Activated T-helper 1 cell treated with anti-CD3 and anti-CD28 coated beads, Interleukin-12 subunit alpha, Interleukin-12 subunit beta, Interleukin-2, Interleukin-4 antibody, amounts not matched to agents 30 ng/mL and 10 ng/mL and 1 ng/mL, durations not matched to agents 14 hours and 24 hours and 36 hours (primary cell): ENCODE measurements around the gene NHLRC2. TPM values are rescaled to one million over a fixed set of nuclear protein-coding genes. Genes with fewer than 3 reads are reported as not detected.

Source experiments
- DNase-seq: peaks from one replicate; pipeline ENCODE4 v3.0.0; 2021; ENCODE audit warnings: low spot score
- H3K27ac Mint-ChIP-seq: one replicate; pipeline ENCODE4 v1.8.0; 2021; ENCODE audit warnings: mild to moderate bottlenecking, mixed read lengths
- H3K27me3 Mint-ChIP-seq: one replicate; pipeline ENCODE4 v1.8.0; 2022; ENCODE audit warnings: mild to moderate bottlenecking, moderate library complexity, mixed read lengths; ENCODE audit not compliant: insufficient read depth
- H3K36me3 Mint-ChIP-seq: one replicate; pipeline ENCODE4 v1.8.0; 2021; ENCODE audit warnings: low read depth, mixed read lengths
- H3K4me1 Mint-ChIP-seq: one replicate; pipeline ENCODE4 v1.8.0; 2021; ENCODE audit warnings: low read depth, mixed read lengths
- H3K4me3 Mint-ChIP-seq: one replicate; pipeline ENCODE4 v1.8.0; 2021; ENCODE audit warnings: mild to moderate bottlenecking, moderate library complexity, mixed read lengths
- H3K9me3 Mint-ChIP-seq: one replicate; pipeline ENCODE4 v1.8.0; 2021; ENCODE audit warnings: mixed read lengths
- intact Hi-C: fragments of 100-400 bp; cut with micrococcal nuclease; formaldehyde crosslinking; loops from one replicate; pipeline ENCODE4 v1.15.1; 2024
- total RNA-seq: library from RNA; stranded (reverse); gene quantifications from 2 replicates; pipeline ENCODE4 v1.2.3, GENCODE V29; 2022

Gene NHLRC2
- total RNA-seq, 1 donor from 2014 or later, result 28.2 TPM

DNA sequence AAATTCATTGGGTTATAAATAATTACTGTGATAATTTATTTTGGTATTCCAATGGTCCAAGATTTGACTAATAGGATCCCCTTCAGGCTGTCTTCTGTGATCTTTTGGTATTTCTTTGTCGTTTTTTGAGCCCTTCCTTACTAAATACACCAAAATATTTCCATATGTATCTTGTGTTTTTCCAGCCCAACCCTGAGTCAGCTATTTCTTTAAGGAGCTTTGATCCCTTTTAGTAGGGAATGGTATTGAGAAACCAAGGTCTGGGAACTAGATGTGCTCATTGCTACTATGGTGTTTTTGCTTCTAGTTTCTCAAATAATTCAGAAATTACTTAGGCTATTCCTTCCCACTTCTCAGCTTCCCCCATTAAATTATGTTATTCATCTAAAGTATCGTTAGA lies 15.3 kb downstream of the NHLRC2 start:
- Mint-ChIP-seq H3K4me3 (no peak overlapping the region), H3K4me1 (peaks cover 4% of the 10 kb centered on the region), H3K27ac (no peak overlapping the region), H3K9me3 (peaks cover 9% of the 10 kb centered on the region), H3K27me3 (no peaks in the 10 kb centered on the region), H3K36me3 (peaks cover 14% of the 10 kb centered on the region)
- DNase-seq, result no peak
- intact Hi-C loops, result no loop called here

DNA sequence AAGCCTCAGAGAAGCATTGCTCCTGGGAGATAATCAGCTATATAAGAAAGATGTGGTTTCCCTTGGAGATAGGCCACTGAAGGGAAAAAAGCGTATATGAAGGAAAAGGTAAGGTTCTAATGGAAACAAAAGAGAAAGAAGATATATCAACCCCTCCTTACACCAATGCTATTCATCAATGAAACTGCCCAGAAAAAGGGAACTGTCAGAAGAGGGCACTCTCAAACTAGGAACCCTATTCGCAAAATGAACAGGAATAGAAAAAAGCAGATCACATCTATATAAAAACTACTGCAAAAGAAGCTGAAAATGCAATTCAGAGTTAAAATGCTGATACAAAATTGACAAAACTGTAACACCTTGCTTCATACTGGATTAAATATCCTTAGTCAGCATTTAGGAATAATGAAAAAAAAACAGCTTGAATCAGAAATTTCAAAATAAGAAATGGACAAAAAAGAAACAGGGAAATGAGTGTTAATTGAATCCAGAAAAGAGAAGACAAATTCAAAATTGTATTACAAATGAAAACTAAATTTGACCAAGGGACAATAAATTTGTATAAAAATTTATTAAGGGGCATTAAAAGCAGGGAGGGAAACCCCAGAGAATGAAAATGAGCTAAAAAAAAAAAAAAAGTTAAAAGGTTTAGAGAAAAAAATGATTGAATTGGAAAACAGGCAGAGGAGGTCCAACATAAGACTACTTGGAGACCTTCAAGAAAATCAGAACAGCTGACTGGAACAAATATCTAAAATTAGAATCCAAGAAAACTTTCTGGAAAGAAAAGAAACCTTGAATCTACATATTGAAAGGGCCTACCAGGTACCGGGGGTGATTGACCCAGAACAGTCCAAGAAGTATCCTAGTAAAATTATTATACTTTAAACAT lies 17.9 kb downstream of the NHLRC2 start:
- peaks cover 9% of the 10 kb centered on the region for H3K9me3 Mint-ChIP-seq
- DNase-seq, result no peak
- H3K27me3 Mint-ChIP-seq, result no peaks in the 10 kb centered on the region
- peaks cover 19% of the 10 kb centered on the region for H3K36me3 Mint-ChIP-seq
- no peak overlapping the region for H3K27ac Mint-ChIP-seq
- peaks cover 4% of the 10 kb centered on the region for H3K4me1 Mint-ChIP-seq
- H3K4me3 Mint-ChIP-seq, result no peak overlapping the region
- intact Hi-C loops, result no loop called here

DNA sequence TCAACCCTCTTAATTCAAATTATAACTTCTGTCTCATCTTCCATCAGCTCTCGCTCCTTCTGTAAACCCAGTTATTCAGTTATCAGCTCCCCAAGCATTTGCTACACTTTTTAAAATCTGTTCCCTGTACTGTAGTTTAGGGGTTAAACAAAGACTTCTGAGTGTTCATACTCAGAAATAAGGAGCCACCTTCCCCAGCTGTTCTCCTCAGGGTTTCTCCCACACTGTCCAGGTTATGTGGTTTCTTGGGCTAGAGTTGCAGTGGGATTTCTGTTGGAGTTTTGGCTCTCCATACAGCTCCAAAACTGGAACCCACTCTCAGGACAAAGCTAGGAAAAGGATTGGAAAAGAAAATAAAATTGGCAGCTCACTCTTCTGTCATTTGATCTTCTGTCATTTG lies 20.8 kb downstream of the NHLRC2 start:
- peaks cover 9% of the 10 kb centered on the region for H3K9me3 Mint-ChIP-seq
- H3K4me1 Mint-ChIP-seq, result no peaks in the 10 kb centered on the region
- H3K27me3 Mint-ChIP-seq, result no peaks in the 10 kb centered on the region
- intact Hi-C loops, result no loop called here
- H3K27ac Mint-ChIP-seq, result no peak overlapping the region
- H3K36me3 Mint-ChIP-seq, result peaks cover 24% of the 10 kb centered on the region
- H3K4me3 Mint-ChIP-seq, result no peak overlapping the region
- DNase-seq, result no peak

DNA sequence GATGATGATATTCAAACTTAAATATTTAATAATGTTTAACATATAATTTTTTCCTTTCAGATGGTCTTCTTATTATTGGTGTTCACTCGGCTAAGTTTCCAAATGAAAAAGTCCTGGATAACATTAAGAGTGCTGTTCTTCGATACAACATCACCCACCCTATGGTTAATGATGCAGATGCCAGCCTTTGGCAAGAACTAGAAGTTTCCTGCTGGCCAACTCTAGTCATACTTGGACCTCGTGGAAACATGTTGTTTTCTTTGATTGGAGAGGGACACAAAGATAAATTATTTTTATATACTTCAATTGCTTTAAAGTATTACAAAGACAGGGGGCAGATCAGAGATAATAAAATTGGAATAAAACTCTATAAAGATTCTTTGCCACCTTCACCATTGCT lies 22.0 kb downstream of the NHLRC2 start:
- no peak overlapping the region for H3K27ac Mint-ChIP-seq
- H3K27me3 Mint-ChIP-seq, result no peaks in the 10 kb centered on the region
- no peaks in the 10 kb centered on the region for H3K4me1 Mint-ChIP-seq
- intact Hi-C loops, result no loop called here
- H3K9me3 Mint-ChIP-seq, result peaks cover 9% of the 10 kb centered on the region
- DNase-seq, result no peak
- H3K4me3 Mint-ChIP-seq, result no peak overlapping the region
- peaks cover 22% of the 10 kb centered on the region for H3K36me3 Mint-ChIP-seq

DNA sequence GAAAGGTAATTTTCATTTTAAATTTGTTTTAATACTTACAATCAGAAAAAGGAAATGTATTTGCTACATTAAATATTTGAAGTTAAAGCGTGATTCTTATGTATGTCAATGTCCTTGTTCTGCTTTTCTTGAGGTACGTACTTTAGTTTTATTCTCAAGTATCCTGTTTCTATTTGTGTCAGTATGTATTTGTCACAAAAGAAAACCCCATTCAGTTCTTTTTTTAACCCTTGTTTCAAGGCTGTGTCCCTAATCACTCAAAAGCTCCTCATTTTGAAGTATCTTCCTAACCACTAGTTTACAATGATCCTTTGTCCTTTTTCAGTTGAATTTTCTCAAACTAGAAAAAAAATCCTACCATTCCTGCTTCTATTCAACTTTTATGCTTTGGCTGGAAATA lies 25.2 kb downstream of the NHLRC2 start:
- H3K36me3 Mint-ChIP-seq, result peaks cover 33% of the 10 kb centered on the region
- intact Hi-C loops, result no loop called here
- H3K9me3 Mint-ChIP-seq, result no peaks in the 10 kb centered on the region
- H3K27ac Mint-ChIP-seq, result no peak overlapping the region
- no peak for DNase-seq
- no peaks in the 10 kb centered on the region for H3K27me3 Mint-ChIP-seq
- H3K4me1 Mint-ChIP-seq, result peaks cover 15% of the 10 kb centered on the region
- H3K4me3 Mint-ChIP-seq, result no peak overlapping the region

DNA sequence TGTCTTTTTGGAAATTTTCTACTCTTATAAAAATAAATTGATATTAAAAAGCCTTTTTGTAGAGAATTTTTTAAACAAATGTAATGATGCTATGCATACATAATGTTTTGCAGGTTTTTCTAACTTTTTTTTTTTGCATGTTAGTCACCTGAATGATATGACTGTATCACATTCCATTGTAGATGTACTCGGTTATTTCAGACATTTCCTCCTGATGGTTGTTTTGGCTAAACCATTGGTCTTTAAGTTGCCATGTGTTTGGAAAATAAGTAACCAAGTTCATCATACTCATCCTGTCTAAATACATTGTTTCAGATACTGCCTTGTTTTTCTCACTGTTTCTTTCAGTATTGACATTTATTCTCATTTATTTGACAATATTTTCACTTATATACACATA lies 25.8 kb downstream of the NHLRC2 start:
- no peak for DNase-seq
- peaks cover 15% of the 10 kb centered on the region for H3K4me1 Mint-ChIP-seq
- H3K27me3 Mint-ChIP-seq, result no peaks in the 10 kb centered on the region
- intact Hi-C loops, result no loop called here
- H3K36me3 Mint-ChIP-seq, result peaks cover 32% of the 10 kb centered on the region
- no peak overlapping the region for H3K27ac Mint-ChIP-seq
- H3K9me3 Mint-ChIP-seq, result no peaks in the 10 kb centered on the region
- no peak overlapping the region for H3K4me3 Mint-ChIP-seq

DNA sequence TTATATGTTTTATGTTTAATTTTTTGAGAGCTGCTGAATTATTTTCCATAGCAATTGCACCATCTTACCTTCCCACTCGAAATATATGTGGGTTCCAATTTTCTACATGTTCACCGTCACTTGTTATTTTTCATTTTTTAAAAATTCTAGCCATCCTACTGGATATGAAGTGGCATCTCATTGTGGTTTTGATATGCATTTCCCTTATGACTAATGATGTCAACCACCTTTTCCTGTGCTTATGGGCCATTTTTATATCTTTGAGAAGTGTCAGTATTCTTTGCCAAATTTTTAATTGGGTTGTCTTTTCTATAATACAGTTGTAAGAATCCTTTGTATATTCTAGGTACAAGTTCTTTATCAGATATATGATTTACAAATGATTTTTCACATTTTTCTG lies 27.8 kb downstream of the NHLRC2 start:
- H3K4me3 Mint-ChIP-seq, result no peak overlapping the region
- peaks cover 15% of the 10 kb centered on the region for H3K4me1 Mint-ChIP-seq
- peaks cover 43% of the 10 kb centered on the region for H3K36me3 Mint-ChIP-seq
- H3K27me3 Mint-ChIP-seq, result no peaks in the 10 kb centered on the region
- intact Hi-C loops, result no loop called here
- no peak for DNase-seq
- H3K9me3 Mint-ChIP-seq, result no peaks in the 10 kb centered on the region
- H3K27ac Mint-ChIP-seq, result no peak overlapping the region

DNA sequence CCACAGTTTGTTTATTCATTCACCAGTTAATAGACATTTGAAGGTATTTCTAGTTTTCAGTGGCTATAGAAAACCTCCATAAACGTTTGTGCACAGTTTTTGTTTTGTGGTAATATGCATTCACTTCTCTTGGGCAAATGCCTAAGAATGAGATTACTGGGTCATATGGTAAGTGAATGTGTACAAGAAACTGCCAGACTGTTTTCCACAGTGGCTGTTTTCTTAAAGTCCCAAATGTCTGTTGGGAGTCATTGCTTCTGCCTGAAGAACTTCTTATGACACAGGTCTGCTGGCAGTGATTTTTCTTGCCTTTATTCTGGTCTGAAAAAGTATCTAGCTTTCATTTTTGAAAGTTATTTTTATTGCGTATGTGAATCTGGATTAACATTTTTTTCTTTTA lies 35.5 kb downstream of the NHLRC2 start:
- Mint-ChIP-seq H3K27me3 (no peaks in the 10 kb centered on the region), H3K9me3 (no peaks in the 10 kb centered on the region), H3K27ac (no peak overlapping the region), H3K4me1 (peaks cover 7% of the 10 kb centered on the region), H3K36me3 (peaks cover 28% of the 10 kb centered on the region), H3K4me3 (no peak overlapping the region)
- intact Hi-C loops, result no loop called here
- DNase-seq, result no peak

DNA sequence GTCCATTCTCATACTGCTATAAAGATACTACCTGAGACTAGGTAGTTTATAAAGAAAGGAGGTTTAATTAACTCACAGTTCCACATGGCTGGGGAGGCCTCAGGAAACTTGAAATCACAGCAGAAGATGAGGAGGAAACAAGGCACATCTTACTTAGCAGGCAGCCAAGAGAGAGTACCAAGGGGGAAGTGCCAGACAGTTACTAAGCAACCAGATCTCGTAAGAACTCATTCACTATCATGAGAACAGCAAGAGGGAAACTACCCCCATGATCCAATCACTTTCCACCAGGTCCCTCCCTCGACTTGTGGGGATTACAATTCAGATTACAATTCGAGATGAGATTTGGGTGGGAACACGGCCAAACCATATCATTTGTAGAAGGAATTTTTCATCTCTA lies 36.3 kb downstream of the NHLRC2 start:
- no peak overlapping the region for H3K27ac Mint-ChIP-seq

DNA sequence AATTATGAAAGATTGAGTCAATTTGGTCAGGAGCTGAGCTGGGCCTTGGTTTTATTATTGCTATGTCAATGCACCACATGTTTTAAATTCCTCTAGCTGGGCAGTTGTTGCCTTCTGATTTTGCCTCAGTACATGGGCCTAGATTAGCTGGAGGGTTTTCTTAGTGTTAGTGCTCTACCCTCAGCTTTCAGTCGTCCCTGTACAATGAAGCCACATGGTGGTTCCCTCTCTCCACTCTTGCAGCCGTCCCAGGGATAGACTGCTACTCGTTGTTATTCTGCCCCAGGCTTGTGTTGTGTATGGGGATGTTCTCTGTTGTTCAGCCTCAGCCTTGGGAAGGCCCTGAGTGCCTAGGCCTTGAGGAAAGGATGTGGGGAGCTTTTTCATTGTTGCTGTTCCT lies 37.0 kb downstream of the NHLRC2 start:
- Mint-ChIP-seq H3K4me3 (no peak overlapping the region), H3K9me3 (no peaks in the 10 kb centered on the region), H3K36me3 (peaks cover 27% of the 10 kb centered on the region), H3K27ac (no peak overlapping the region), H3K27me3 (no peaks in the 10 kb centered on the region), H3K4me1 (peaks cover 7% of the 10 kb centered on the region)
- intact Hi-C loops, result no loop called here
- DNase-seq, result no peak

More for the DNA sequence above, 36.3 kb downstream of the NHLRC2 start:
- Mint-ChIP-seq H3K4me3 (no peak overlapping the region), H3K36me3 (peaks cover 28% of the 10 kb centered on the region), H3K4me1 (peaks cover 7% of the 10 kb centered on the region), H3K9me3 (no peaks in the 10 kb centered on the region), H3K27me3 (no peaks in the 10 kb centered on the region)
- intact Hi-C loops, result no loop called here
- DNase-seq, result no peak

DNA sequence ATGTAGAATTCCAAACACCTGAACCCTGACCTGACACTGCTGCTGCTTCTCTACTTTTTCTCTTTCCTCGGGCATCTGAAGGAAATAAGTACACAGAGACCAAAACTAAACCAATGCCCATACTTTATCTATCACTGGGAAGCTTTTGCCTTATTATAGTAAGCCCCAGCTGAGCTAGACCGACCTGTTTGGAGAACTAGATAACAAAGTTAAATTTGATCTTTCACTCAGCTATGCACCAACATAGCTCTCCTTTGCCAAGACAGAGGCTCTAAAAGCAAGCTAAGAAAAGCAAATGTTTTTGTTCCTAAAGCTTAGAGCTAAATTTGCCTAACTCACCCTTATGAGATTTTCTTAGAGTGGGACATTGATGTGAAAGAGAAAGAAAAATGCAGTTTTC lies 39.1 kb downstream of the NHLRC2 start:
- Mint-ChIP-seq H3K4me1 (peaks cover 7% of the 10 kb centered on the region), H3K36me3 (peaks cover 22% of the 10 kb centered on the region), H3K9me3 (no peaks in the 10 kb centered on the region), H3K4me3 (no peak overlapping the region), H3K27me3 (no peaks in the 10 kb centered on the region), H3K27ac (no peak overlapping the region)
- intact Hi-C loops, result no loop called here
- no peak for DNase-seq

DNA sequence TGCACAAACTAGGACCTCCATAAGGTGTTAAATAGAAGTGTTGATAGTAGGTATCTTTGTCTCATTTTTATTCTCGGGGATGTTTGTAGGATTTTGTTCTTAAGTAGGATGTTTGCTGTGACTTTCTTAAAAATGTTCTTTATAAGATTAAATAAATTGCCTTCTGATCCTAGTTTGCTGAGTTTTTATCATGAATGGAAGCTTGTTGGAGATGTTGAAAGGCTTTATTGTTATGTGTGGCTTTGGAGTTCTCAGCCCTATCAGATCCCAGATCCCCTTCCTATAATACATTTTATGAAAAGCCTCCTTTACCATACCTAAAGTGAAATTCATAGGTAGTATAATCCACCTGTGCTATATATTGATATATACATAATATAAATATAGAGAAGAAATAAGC lies 40.1 kb downstream of the NHLRC2 start:
- Mint-ChIP-seq H3K4me1 (peaks cover 7% of the 10 kb centered on the region), H3K36me3 (peaks cover 24% of the 10 kb centered on the region), H3K4me3 (no peak overlapping the region), H3K27me3 (no peaks in the 10 kb centered on the region), H3K9me3 (no peaks in the 10 kb centered on the region), H3K27ac (no peak overlapping the region)
- intact Hi-C loops, result no loop called here
- no peak for DNase-seq

DNA sequence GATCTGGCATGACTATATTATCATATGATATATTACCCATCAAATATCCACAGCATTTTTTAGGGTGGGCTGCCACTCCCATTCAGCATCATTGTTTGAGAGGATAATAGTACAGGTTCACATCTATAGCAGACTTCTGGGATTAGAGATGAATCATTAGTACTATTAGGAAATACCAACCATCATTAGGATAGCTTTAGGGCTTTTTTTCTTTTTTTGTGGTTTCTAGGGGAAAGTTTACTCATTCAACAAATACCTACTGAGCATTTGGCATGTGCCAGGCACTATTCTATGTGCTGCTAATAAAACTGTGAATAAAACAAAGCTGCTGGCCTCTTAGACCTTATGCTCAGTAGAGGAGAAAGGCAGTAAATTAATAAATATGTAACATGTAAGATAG lies 40.6 kb downstream of the NHLRC2 start:
- no peaks in the 10 kb centered on the region for H3K9me3 Mint-ChIP-seq
- DNase-seq, result no peak
- H3K36me3 Mint-ChIP-seq, result peaks cover 21% of the 10 kb centered on the region
- no peak overlapping the region for H3K4me3 Mint-ChIP-seq
- H3K27me3 Mint-ChIP-seq, result no peaks in the 10 kb centered on the region
- H3K4me1 Mint-ChIP-seq, result peaks cover 7% of the 10 kb centered on the region
- no peak overlapping the region for H3K27ac Mint-ChIP-seq
- intact Hi-C loops, result no loop called here
